ENCODE measurements around the gene AKAP8L.

DNA sequence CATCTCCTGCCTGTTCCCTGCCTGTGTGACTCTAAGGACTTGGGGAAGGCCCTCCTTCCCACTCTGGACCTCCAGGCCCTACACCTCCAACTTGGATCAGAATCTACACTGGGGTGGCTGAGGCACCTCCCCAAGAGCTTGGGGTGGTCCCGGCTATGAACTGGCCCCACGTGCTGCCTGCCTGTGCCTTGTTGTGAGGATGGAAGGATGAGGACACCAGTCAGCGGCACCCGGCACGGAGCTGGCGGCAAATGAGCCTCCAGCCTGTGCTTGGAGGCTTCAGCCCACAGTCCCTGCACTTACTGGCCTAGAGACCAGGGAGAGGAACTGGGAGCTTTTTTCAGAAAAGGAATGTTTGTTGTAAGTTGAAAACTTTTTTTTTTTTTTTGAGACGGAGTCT lies 47.7 kb downstream of the AKAP8L start:
- TF ChIP-seq, protein P1, sequence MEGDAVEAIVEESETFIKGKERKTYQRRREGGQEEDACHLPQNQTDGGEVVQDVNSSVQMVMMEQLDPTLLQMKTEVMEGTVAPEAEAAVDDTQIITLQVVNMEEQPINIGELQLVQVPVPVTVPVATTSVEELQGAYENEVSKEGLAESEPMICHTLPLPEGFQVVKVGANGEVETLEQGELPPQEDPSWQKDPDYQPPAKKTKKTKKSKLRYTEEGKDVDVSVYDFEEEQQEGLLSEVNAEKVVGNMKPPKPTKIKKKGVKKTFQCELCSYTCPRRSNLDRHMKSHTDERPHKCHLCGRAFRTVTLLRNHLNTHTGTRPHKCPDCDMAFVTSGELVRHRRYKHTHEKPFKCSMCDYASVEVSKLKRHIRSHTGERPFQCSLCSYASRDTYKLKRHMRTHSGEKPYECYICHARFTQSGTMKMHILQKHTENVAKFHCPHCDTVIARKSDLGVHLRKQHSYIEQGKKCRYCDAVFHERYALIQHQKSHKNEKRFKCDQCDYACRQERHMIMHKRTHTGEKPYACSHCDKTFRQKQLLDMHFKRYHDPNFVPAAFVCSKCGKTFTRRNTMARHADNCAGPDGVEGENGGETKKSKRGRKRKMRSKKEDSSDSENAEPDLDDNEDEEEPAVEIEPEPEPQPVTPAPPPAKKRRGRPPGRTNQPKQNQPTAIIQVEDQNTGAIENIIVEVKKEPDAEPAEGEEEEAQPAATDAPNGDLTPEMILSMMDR (IDR thresholded peaks at IDR 0.05), result no peak
- TF ChIP-seq, protein P2, sequence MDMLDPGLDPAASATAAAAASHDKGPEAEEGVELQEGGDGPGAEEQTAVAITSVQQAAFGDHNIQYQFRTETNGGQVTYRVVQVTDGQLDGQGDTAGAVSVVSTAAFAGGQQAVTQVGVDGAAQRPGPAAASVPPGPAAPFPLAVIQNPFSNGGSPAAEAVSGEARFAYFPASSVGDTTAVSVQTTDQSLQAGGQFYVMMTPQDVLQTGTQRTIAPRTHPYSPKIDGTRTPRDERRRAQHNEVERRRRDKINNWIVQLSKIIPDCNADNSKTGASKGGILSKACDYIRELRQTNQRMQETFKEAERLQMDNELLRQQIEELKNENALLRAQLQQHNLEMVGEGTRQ (CRISPR knock-in tag; IDR thresholded peaks at IDR 0.05), result no peak
- TF ChIP-seq ESRRA (CRISPR knock-in tag; IDR thresholded peaks at IDR 0.05; ENCODE audit: borderline replicate concordance) (no peak), ELF4 (CRISPR knock-in tag; IDR thresholded peaks at IDR 0.05; ENCODE audit: low read depth) (no peak), GABPB1 (CRISPR knock-in tag; IDR thresholded peaks at IDR 0.05) (no peak), TEAD1 (CRISPR knock-in tag; IDR thresholded peaks at IDR 0.05) (no peak)
- TF ChIP-seq, protein P3, sequence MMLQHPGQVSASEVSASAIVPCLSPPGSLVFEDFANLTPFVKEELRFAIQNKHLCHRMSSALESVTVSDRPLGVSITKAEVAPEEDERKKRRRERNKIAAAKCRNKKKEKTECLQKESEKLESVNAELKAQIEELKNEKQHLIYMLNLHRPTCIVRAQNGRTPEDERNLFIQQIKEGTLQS (CRISPR knock-in tag; conservative IDR thresholded peaks at IDR 0.05), result no peak
- TF ChIP-seq, protein P4, sequence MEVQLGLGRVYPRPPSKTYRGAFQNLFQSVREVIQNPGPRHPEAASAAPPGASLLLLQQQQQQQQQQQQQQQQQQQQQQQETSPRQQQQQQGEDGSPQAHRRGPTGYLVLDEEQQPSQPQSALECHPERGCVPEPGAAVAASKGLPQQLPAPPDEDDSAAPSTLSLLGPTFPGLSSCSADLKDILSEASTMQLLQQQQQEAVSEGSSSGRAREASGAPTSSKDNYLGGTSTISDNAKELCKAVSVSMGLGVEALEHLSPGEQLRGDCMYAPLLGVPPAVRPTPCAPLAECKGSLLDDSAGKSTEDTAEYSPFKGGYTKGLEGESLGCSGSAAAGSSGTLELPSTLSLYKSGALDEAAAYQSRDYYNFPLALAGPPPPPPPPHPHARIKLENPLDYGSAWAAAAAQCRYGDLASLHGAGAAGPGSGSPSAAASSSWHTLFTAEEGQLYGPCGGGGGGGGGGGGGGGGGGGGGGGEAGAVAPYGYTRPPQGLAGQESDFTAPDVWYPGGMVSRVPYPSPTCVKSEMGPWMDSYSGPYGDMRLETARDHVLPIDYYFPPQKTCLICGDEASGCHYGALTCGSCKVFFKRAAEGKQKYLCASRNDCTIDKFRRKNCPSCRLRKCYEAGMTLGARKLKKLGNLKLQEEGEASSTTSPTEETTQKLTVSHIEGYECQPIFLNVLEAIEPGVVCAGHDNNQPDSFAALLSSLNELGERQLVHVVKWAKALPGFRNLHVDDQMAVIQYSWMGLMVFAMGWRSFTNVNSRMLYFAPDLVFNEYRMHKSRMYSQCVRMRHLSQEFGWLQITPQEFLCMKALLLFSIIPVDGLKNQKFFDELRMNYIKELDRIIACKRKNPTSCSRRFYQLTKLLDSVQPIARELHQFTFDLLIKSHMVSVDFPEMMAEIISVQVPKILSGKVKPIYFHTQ (CRISPR knock-in tag; IDR thresholded peaks at IDR 0.05), result no peak
- TF ChIP-seq, protein P5, sequence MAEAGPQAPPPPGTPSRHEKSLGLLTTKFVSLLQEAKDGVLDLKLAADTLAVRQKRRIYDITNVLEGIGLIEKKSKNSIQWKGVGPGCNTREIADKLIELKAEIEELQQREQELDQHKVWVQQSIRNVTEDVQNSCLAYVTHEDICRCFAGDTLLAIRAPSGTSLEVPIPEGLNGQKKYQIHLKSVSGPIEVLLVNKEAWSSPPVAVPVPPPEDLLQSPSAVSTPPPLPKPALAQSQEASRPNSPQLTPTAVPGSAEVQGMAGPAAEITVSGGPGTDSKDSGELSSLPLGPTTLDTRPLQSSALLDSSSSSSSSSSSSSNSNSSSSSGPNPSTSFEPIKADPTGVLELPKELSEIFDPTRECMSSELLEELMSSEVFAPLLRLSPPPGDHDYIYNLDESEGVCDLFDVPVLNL (CRISPR knock-in tag; IDR thresholded peaks at IDR 0.05; ENCODE audit: borderline replicate concordance, low read depth), result no peak
- TF ChIP-seq, protein P6, sequence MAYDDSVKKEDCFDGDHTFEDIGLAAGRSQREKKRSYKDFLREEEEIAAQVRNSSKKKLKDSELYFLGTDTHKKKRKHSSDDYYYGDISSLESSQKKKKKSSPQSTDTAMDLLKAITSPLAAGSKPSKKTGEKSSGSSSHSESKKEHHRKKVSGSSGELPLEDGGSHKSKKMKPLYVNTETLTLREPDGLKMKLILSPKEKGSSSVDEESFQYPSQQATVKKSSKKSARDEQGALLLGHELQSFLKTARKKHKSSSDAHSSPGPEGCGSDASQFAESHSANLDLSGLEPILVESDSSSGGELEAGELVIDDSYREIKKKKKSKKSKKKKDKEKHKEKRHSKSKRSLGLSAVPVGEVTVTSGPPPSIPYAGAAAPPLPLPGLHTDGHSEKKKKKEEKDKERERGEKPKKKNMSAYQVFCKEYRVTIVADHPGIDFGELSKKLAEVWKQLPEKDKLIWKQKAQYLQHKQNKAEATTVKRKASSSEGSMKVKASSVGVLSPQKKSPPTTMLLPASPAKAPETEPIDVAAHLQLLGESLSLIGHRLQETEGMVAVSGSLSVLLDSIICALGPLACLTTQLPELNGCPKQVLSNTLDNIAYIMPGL (CRISPR knock-in tag; IDR thresholded peaks at IDR 0.05), result no peak
- TF ChIP-seq, protein P7, sequence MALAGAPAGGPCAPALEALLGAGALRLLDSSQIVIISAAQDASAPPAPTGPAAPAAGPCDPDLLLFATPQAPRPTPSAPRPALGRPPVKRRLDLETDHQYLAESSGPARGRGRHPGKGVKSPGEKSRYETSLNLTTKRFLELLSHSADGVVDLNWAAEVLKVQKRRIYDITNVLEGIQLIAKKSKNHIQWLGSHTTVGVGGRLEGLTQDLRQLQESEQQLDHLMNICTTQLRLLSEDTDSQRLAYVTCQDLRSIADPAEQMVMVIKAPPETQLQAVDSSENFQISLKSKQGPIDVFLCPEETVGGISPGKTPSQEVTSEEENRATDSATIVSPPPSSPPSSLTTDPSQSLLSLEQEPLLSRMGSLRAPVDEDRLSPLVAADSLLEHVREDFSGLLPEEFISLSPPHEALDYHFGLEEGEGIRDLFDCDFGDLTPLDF (CRISPR knock-in tag; IDR thresholded peaks at IDR 0.05), result no peak
- TF ChIP-seq, protein P8, sequence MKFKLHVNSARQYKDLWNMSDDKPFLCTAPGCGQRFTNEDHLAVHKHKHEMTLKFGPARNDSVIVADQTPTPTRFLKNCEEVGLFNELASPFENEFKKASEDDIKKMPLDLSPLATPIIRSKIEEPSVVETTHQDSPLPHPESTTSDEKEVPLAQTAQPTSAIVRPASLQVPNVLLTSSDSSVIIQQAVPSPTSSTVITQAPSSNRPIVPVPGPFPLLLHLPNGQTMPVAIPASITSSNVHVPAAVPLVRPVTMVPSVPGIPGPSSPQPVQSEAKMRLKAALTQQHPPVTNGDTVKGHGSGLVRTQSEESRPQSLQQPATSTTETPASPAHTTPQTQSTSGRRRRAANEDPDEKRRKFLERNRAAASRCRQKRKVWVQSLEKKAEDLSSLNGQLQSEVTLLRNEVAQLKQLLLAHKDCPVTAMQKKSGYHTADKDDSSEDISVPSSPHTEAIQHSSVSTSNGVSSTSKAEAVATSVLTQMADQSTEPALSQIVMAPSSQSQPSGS (CRISPR knock-in tag; IDR thresholded peaks at IDR 0.05; ENCODE audit: borderline replicate concordance, low read depth), result no peak
